Suprapubic skin (tissue), 3 donors: Measurements from ENCODE around the gene ZNF480.

Source experiments
- CTCF ChIP-seq, 2 donors: fragments of 200-600 bp in 1 of 2; fragments of 450-650 bp in 1 of 2; sonication (generic) in 1 of 2; IDR thresholded peaks; one replicate each; pipeline ENCODE4 v1.5.1; 2016 to 2019; ENCODE audit warnings: antibody characterized with exemption in 2 of 2, mild to moderate bottlenecking in 1 of 2, moderate library complexity in 1 of 2
- EP300 ChIP-seq: sonication (generic); formaldehyde crosslinking; IDR thresholded peaks from one replicate; pipeline ENCODE4 v1.6.1; 2017; ENCODE audit warnings: antibody characterized with exemption
- POLR2A ChIP-seq, 2 donors: fragments of 450-650 bp; IDR thresholded peaks; one replicate each; pipeline ENCODE4 v1.6.1; 2017; ENCODE audit warnings: antibody characterized with exemption in 2 of 2, mild to moderate bottlenecking in 2 of 2, moderate library complexity in 2 of 2

GRCh38 chr19:52274191-52274590 is 22.8 kb upstream of the ZNF480 start:
- TF ChIP-seq CTCF (IDR thresholded peaks at IDR 0.05), result no peak
- TF ChIP-seq POLR2A (IDR thresholded peaks at IDR 0.05), result no peak
- TF ChIP-seq EP300, result no peak
